Thoracic aorta (tissue), 2 donors: Measurements from ENCODE around the gene ANKRD11. TPM values are rescaled to one million over a fixed set of nuclear protein-coding genes. Genes with fewer than 3 reads are reported as not detected.

Experiments used
- ATAC-seq: fragments of 150-250 bp; one replicate; pipeline ENCODE4 v1.8.0; 2017; ENCODE audit warnings: low read depth; ENCODE audit not compliant: insufficient number of reproducible peaks, low FRiP score
- DNase-seq: peaks from one replicate; pipeline ENCODE4 v3.0.0-alpha.2; 2020; ENCODE audit warnings: low spot score
- H3K27ac ChIP-seq, 2 donors: fragments of 200-600 bp; sonication (generic); 1 replicate in 1 of 2; 2 replicates in 1 of 2; pipeline ENCODE4 v1.5.1; 2016; ENCODE audit warnings: mild to moderate bottlenecking in 2 of 2, moderate library complexity in 2 of 2
- H3K27me3 ChIP-seq: fragments of 200-600 bp; sonication (generic); replicated peaks from 2 replicates; pipeline ENCODE4 v1.6.0; 2016; ENCODE audit warnings: mild to moderate bottlenecking; ENCODE audit not compliant: insufficient read depth
- H3K36me3 ChIP-seq: fragments of 200-600 bp; sonication (generic); one replicate; pipeline ENCODE4 v1.5.1; 2016
- H3K4me1 ChIP-seq, 2 donors: fragments of 200-600 bp; sonication (generic); 1 replicate in 1 of 2; 2 replicates in 1 of 2; pipeline versions ENCODE4 v1.5.1 to v1.6.0; 2016; ENCODE audit warnings: low read depth in 2 of 2, mild to moderate bottlenecking in 1 of 2; ENCODE audit not compliant: control insufficient read depth in 1 of 2
- H3K4me3 ChIP-seq: fragments of 200-600 bp; sonication (generic); 2 replicates; pipeline ENCODE4 v1.5.1; 2016; ENCODE audit warnings: mild to moderate bottlenecking
- H3K9me3 ChIP-seq: fragments of 200-600 bp; sonication (generic); 2 replicates; pipeline ENCODE4 v1.5.1; 2016
- CTCF ChIP-seq: fragments of 200-600 bp; sonication (generic); IDR thresholded peaks from one replicate; pipeline ENCODE4 v1.5.1; 2019; ENCODE audit warnings: antibody characterized with exemption
- total RNA-seq, 2 donors: library from RNA; depleted of rRNA; stranded (reverse); fragments of >200 nt; gene quantifications; one replicate each; pipeline versions ENCODE4 v1.1.0 to v1.2.3, GENCODE V29; 2016

ANKRD11 gene
- total RNA-seq, 2 donors from 2014 or later, result 125 to 129 TPM

GRCh38 chr16:89371386-89371785 is 119.0 kb downstream of the ANKRD11 start:
- no peaks in the 10 kb centered on the region for H3K27me3 ChIP-seq
- DNase-seq (no peak), ATAC-seq (no peak)
- H3K4me1 ChIP-seq, result peaks cover 23 to 43% of the 10 kb centered on the region in 2 donors
- no peaks in the 10 kb centered on the region for H3K9me3 ChIP-seq
- TF ChIP-seq CTCF, result no peak
- H3K4me3 ChIP-seq, result no peak overlapping the region
- H3K27ac ChIP-seq, result no peak overlapping the region
- no peaks in the 10 kb centered on the region for H3K36me3 ChIP-seq

GRCh38 chr16:89370601-89371000 is 119.8 kb downstream of the ANKRD11 start:
- Histone ChIP-seq H3K27ac (no peak overlapping the region), H3K4me1 (peaks cover 23 to 48% of the 10 kb centered on the region in 2 donors), H3K9me3 (no peaks in the 10 kb centered on the region), H3K4me3 (no peak overlapping the region), H3K36me3 (no peaks in the 10 kb centered on the region), H3K27me3 (no peaks in the 10 kb centered on the region)
- DNase-seq, result no peak
- no peak for ATAC-seq
- TF ChIP-seq CTCF, result no peak

GRCh38 chr16:89370081-89370511 is 120.3 kb downstream of the ANKRD11 start:
- Histone ChIP-seq H3K27me3 (no peaks in the 10 kb centered on the region), H3K36me3 (no peaks in the 10 kb centered on the region), H3K9me3 (no peaks in the 10 kb centered on the region), H3K4me1 (peaks cover 23 to 53% of the 10 kb centered on the region in 2 donors), H3K27ac (no peak overlapping the region), H3K4me3 (no peak overlapping the region)
- TF ChIP-seq CTCF, result no peak
- no peak for ATAC-seq
- no peak for DNase-seq

GRCh38 chr16:89369266-89369895 is 121.0 kb downstream of the ANKRD11 start:
- no peak for ATAC-seq
- H3K27ac ChIP-seq, result no peak overlapping the region
- DNase-seq, result no peak
- H3K36me3 ChIP-seq, result no peaks in the 10 kb centered on the region
- H3K4me1 ChIP-seq, result peaks cover 30 to 60% of the 10 kb centered on the region in 2 donors
- H3K27me3 ChIP-seq, result no peaks in the 10 kb centered on the region
- H3K4me3 ChIP-seq, result no peak overlapping the region
- no peak for TF ChIP-seq CTCF
- no peaks in the 10 kb centered on the region for H3K9me3 ChIP-seq

GRCh38 chr16:89368604-89369249 is 121.6 kb downstream of the ANKRD11 start:
- Histone ChIP-seq H3K36me3 (no peaks in the 10 kb centered on the region), H3K9me3 (no peaks in the 10 kb centered on the region), H3K4me1 (peaks cover 35 to 63% of the 10 kb centered on the region in 2 donors), H3K27me3 (no peaks in the 10 kb centered on the region), H3K4me3 (no peak overlapping the region), H3K27ac (no peak overlapping the region)
- no peak for TF ChIP-seq CTCF
- DNase-seq (no peak), ATAC-seq (no peak)
